Measurements from ENCODE around the gene GORASP1.

GORASP1 gene

GRCh38 chr3:39148435-39149058, 41.1 kb upstream of the GORASP1 start:
- no peak for TF ChIP-seq CTCF (conservative IDR thresholded peaks at IDR 0.05; ENCODE audit: low read depth, low read length)
- Histone ChIP-seq H2AFZ (ENCODE audit: low read depth) (no peak overlapping the region), H3K4me2 (peak overlapping the region; percentile 36; the same call in 1 of the 2 replicates), H3K36me3 (ENCODE audit: insufficient read depth) (no peaks in the 10 kb centered on the region), H3K27me3 (ENCODE audit: insufficient read depth, low read depth) (no peaks in the 10 kb centered on the region), H4K20me1 (ENCODE audit: insufficient read depth) (no peaks in the 10 kb centered on the region), H3K4me1 (ENCODE audit: low read depth, poor library complexity, severe bottlenecking) (peaks cover 41% of the 10 kb centered on the region), H3K9ac (no peak overlapping the region), H3K27ac (no peak overlapping the region), H3K4me3 (IDR thresholded peaks at IDR 0.05; ENCODE audit: insufficient read depth, low read depth, low read length) (no peak overlapping the region), H3K79me2 (ENCODE audit: insufficient read depth, low read depth) (peaks cover 6% of the 10 kb centered on the region; the same call in 1 of the 2 replicates)

- H3K79me2 ChIP-seq (ENCODE audit: insufficient read depth, low read depth): peaks cover 6% of the 10 kb centered on the region; the same call in 1 of the 2 replicates
- H3K4me1 ChIP-seq (ENCODE audit: low read depth, poor library complexity, severe bottlenecking): peaks cover 41% of the 10 kb centered on the region
- no peaks in the 10 kb centered on the region for H3K36me3 ChIP-seq (ENCODE audit: insufficient read depth)
- no peak for TF ChIP-seq CTCF (conservative IDR thresholded peaks at IDR 0.05; ENCODE audit: low read depth, low read length)
- no peak overlapping the region for H2AFZ ChIP-seq (ENCODE audit: low read depth)
- H3K27me3 ChIP-seq (ENCODE audit: insufficient read depth, low read depth): no peaks in the 10 kb centered on the region
- no peaks in the 10 kb centered on the region for H4K20me1 ChIP-seq (ENCODE audit: insufficient read depth)
- peak overlapping the region; percentile 36; the same call in 1 of the 2 replicates for H3K4me2 ChIP-seq
- H3K9ac ChIP-seq: no peak overlapping the region
- no peak overlapping the region for H3K27ac ChIP-seq
- no peak overlapping the region for H3K4me3 ChIP-seq (IDR thresholded peaks at IDR 0.05; ENCODE audit: insufficient read depth, low read depth, low read length)
These were observed 40.4 kb upstream of the GORASP1 start for GRCh38 chr3:39147711-39148434.

GRCh38 chr3:39146611-39147591, 39.5 kb upstream of the GORASP1 start:
- Histone ChIP-seq H4K20me1 (ENCODE audit: insufficient read depth) (no peaks in the 10 kb centered on the region), H3K79me2 (ENCODE audit: insufficient read depth, low read depth) (peaks cover 6% of the 10 kb centered on the region; the same call in 1 of the 2 replicates), H3K4me1 (ENCODE audit: low read depth, poor library complexity, severe bottlenecking) (peaks cover 41% of the 10 kb centered on the region), H3K9ac (no peak overlapping the region), H2AFZ (ENCODE audit: low read depth) (no peak overlapping the region), H3K36me3 (ENCODE audit: insufficient read depth) (no peaks in the 10 kb centered on the region), H3K4me2 (no peak overlapping the region), H3K27ac (no peak overlapping the region), H3K27me3 (ENCODE audit: insufficient read depth, low read depth) (no peaks in the 10 kb centered on the region), H3K4me3 (IDR thresholded peaks at IDR 0.05; ENCODE audit: insufficient read depth, low read depth, low read length) (no peak overlapping the region)
- TF ChIP-seq CTCF (conservative IDR thresholded peaks at IDR 0.05; ENCODE audit: low read depth, low read length): no peak

- Histone ChIP-seq H4K20me1 (ENCODE audit: insufficient read depth) (no peaks in the 10 kb centered on the region), H3K27me3 (ENCODE audit: insufficient read depth, low read depth) (no peaks in the 10 kb centered on the region), H3K4me3 (IDR thresholded peaks at IDR 0.05; ENCODE audit: insufficient read depth, low read depth, low read length) (no peak overlapping the region), H3K79me2 (ENCODE audit: insufficient read depth, low read depth) (peaks cover 6% of the 10 kb centered on the region; the same call in 1 of the 2 replicates), H3K4me2 (no peak overlapping the region), H3K27ac (no peak overlapping the region), H3K9ac (no peak overlapping the region), H2AFZ (ENCODE audit: low read depth) (no peak overlapping the region), H3K4me1 (ENCODE audit: low read depth, poor library complexity, severe bottlenecking) (peaks cover 32% of the 10 kb centered on the region), H3K36me3 (ENCODE audit: insufficient read depth) (no peaks in the 10 kb centered on the region)
- TF ChIP-seq CTCF (conservative IDR thresholded peaks at IDR 0.05; ENCODE audit: low read depth, low read length): no peak
These were observed 38.7 kb upstream of the GORASP1 start for GRCh38 chr3:39146083-39146501.

All from KMS-11 (cell line).